K562 (cell line): ENCODE measurements around the gene RAB3GAP2. TPM values are rescaled to one million over a fixed set of nuclear protein-coding genes. Genes with fewer than 3 reads are reported as not detected.

Source experiments
- ATAC-seq: fragments of 200-7000 bp; cut with Tn5 transposase; 3 replicates; pipeline ENCODE4 v1.9.1; 2020; ENCODE audit warnings: moderate library complexity
- BruUV-seq: library from RNA; stranded (reverse); fragments of 400-500 nt; replicated peaks from 2 replicates; lab custom pipeline; 2021; lab: Mats Ljungman, UMichigan
- CTCF ChIA-PET: fragments of 300-600 bp; formaldehyde crosslinking; extraction: SDS; loops from one replicate; lab custom pipeline; 2021; ENCODE audit warnings: low intra/inter-chr PET ratio; lab: Yijun Ruan, JAX
- POLR2A ChIA-PET: fragments of 300-600, 350-650 bp; sonication (Branson Sonifier 250); formaldehyde crosslinking; extraction: SDS; loops from one replicate; lab custom pipeline; 2021; ENCODE audit warnings: antibody characterized with exemption, inconsistent platforms; lab: Yijun Ruan, JAX
- DNase-seq, 4 experiments: peaks; one replicate each; pipeline versions ENCODE4 v3.0.0 to v3.0.0-alpha.2; 2011 to 2018; ENCODE audit warnings: low spot score in 3 of 4, mixed read lengths in 3 of 4; ENCODE audit errors: extremely low read depth in 1 of 4
- FAIRE-seq: peaks from 2 replicates; lab custom pipeline; 2011; peaks lifted over from hg19 to GRCh38; lab: Jason Lieb, UNC
- H2AFZ ChIP-seq: 2 replicates; pipeline ENCODE4 v1.6.0; 2011; ENCODE audit warnings: low read depth, low read length, control low read depth, inconsistent platforms
- H3K27ac ChIP-seq: fragments of 200-600 bp; 3 replicates; pipeline ENCODE4 v1.8.0; 2011; ENCODE audit warnings: low read depth, mild to moderate bottlenecking, control low read depth, inconsistent platforms, low read length, moderate library complexity, mixed read lengths; ENCODE audit errors: extremely low read depth
- H3K27me3 ChIP-seq, 2 experiments: fragments of 300-600 bp in 1 of 2; 2 replicates in 1 of 2; 3 replicates in 1 of 2; pipeline versions ENCODE4 v1.6.0 to v1.8.0; 2011; ENCODE audit warnings: inconsistent platforms in 2 of 2, low read length in 2 of 2, mild to moderate bottlenecking in 1 of 2, mixed read lengths in 1 of 2, moderate library complexity in 1 of 2; ENCODE audit not compliant: control insufficient read depth in 2 of 2, insufficient read depth in 2 of 2
- H3K36me3 ChIP-seq: fragments of 300-600 bp; 3 replicates; pipeline ENCODE4 v1.8.0; 2011; ENCODE audit warnings: mild to moderate bottlenecking, low read length, inconsistent platforms; ENCODE audit not compliant: control insufficient read depth, insufficient read depth
- H3K4me1 ChIP-seq, 2 experiments: fragments of 200-600 bp in 1 of 2; replicated peaks in 1 of 2; 2 replicates in 1 of 2; 3 replicates in 1 of 2; pipeline versions ENCODE4 v1.5.1 to v1.8.0; 2011; ENCODE audit warnings: inconsistent platforms in 2 of 2, low read length in 2 of 2, mild to moderate bottlenecking in 1 of 2, mixed read lengths in 1 of 2, moderate library complexity in 1 of 2; ENCODE audit not compliant: control insufficient read depth in 2 of 2, insufficient read depth in 2 of 2
- H3K4me2 ChIP-seq: 2 replicates; pipeline ENCODE4 v1.6.1; 2011; ENCODE audit warnings: low read length, control low read depth, inconsistent platforms, mixed read lengths; ENCODE audit not compliant: insufficient read depth
- H3K4me3 ChIP-seq: fragments of 200-600 bp; sonication (generic), shearing (Covaris generic); 2 replicates; pipeline ENCODE4 v1.5.1; 2016; ENCODE audit warnings: control low read depth, inconsistent platforms
- H3K79me2 ChIP-seq: fragments of 200-600 bp; 3 replicates; pipeline ENCODE4 v1.8.0; 2011; ENCODE audit warnings: low read length, inconsistent platforms; ENCODE audit not compliant: control insufficient read depth, insufficient read depth
- H3K9ac ChIP-seq, 2 experiments: 2 replicates each; pipeline versions ENCODE4 v1.6.0 to v1.6.1; 2011; ENCODE audit warnings: low read depth in 2 of 2, low read length in 2 of 2, control low read depth in 1 of 2, inconsistent platforms in 1 of 2, mild to moderate bottlenecking in 1 of 2, mixed read lengths in 1 of 2; ENCODE audit not compliant: insufficient read depth in 1 of 2
- H3K9me1 ChIP-seq: one replicate; pipeline ENCODE4 v1.6.0; 2011; ENCODE audit warnings: inconsistent platforms, mild to moderate bottlenecking, low read length, moderate library complexity; ENCODE audit not compliant: control insufficient read depth, insufficient read depth
- H3K9me3 ChIP-seq: replicated peaks from 2 replicates; pipeline ENCODE4 v1.5.1; 2011; ENCODE audit warnings: low read depth, low read length, inconsistent platforms; ENCODE audit not compliant: control insufficient read depth, insufficient read depth
- H4K20me1 ChIP-seq: replicated peaks from 2 replicates; pipeline ENCODE4 v1.6.1; 2011; ENCODE audit warnings: low read length, inconsistent platforms, mixed read lengths; ENCODE audit not compliant: control insufficient read depth, insufficient read depth
- BACH1 ChIP-seq: fragments of 200-800 bp; sonication (Bioruptor generic); IDR thresholded peaks from 2 replicates; pipeline ENCODE4 v1.6.1; 2016; ENCODE audit warnings: missing genetic modification characterization, missing compliant biosample characterization
- MIER1 ChIP-seq: fragments of 450-650 bp; IDR thresholded peaks from 2 replicates; pipeline ENCODE4 v1.6.1; 2016; ENCODE audit warnings: antibody characterized with exemption, mild to moderate bottlenecking, low read depth
- TFAP4 ChIP-seq: sonication (generic); formaldehyde crosslinking; IDR thresholded peaks from 2 replicates; pipeline ENCODE4 v1.8.0; 2022; ENCODE audit warnings: missing genetic modification reagents, mild to moderate bottlenecking, moderate library complexity, borderline replicate concordance
- ZBTB33 ChIP-seq: sonication (generic); formaldehyde crosslinking; IDR thresholded peaks from 2 replicates; pipeline ENCODE4 v1.8.1; 2023; ENCODE audit warnings: mild to moderate bottlenecking, missing genetic modification reagents
- ZBTB5 ChIP-seq: fragments of 450-650 bp; IDR thresholded peaks from 2 replicates; pipeline ENCODE4 v1.6.1; 2017; ENCODE audit warnings: antibody characterized with exemption
- ZMIZ1 ChIP-seq, 2 experiments: fragments of 150-350 bp in 1 of 2; IDR thresholded peaks; 2 replicates each; pipeline ENCODE4 v1.6.1; 2012 to 2016; ENCODE audit warnings: low read depth in 2 of 2, low read length in 2 of 2, mild to moderate bottlenecking in 1 of 2, moderate library complexity in 1 of 2
- ZNF224 ChIP-seq: sonication (generic); formaldehyde crosslinking; IDR thresholded peaks from 2 replicates; pipeline ENCODE4 v1.8.0; 2022; ENCODE audit warnings: mild to moderate bottlenecking, missing genetic modification reagents
- ZNF277 ChIP-seq: fragments of 250-450 bp; sonication (Bioruptor Pico); IDR thresholded peaks from 2 replicates; pipeline ENCODE4 v1.8.0; 2022; ENCODE audit warnings: inconsistent platforms, mild to moderate bottlenecking, moderate library complexity, borderline replicate concordance
- ZNF436 ChIP-seq: fragments of 250-450, 450-650 bp; sonication (Bioruptor Pico); formaldehyde crosslinking; IDR thresholded peaks from 2 replicates; pipeline ENCODE4 v1.7.0; 2020; ENCODE audit warnings: mild to moderate bottlenecking
- ZNF561 ChIP-seq: fragments of 450-650 bp; formaldehyde crosslinking; conservative IDR thresholded peaks from 2 replicates; pipeline ENCODE4 v1.4.0; 2020; ENCODE audit warnings: mild to moderate bottlenecking, moderate library complexity
- WGBS: fragments of 100-300 bp; shearing (Covaris generic); methylation state at CpG from one replicate; pipeline ENCODE4 v1.1.6; 2016; ENCODE audit warnings: low coverage, mixed read lengths; ENCODE audit not compliant: insufficient coverage; ENCODE audit errors: missing lambda C conversion rate; 5-methylcytosine and 5-hydroxymethylcytosine counted together
- in situ Hi-C: fragments of 300-500 bp; cut with MboI; formaldehyde crosslinking; loops from 4 replicates; pipeline ENCODE4 v1.15.0; 2018; ENCODE audit warnings: inconsistent platforms, mixed read lengths
- intact Hi-C: fragments of 100-400 bp; cut with micrococcal nuclease; formaldehyde crosslinking; loops from 2 replicates; pipeline ENCODE4 v1.14.2; 2022
- polyA plus RNA-seq, 8 experiments: library from polyadenylated mRNA; depleted of rRNA in 4 of 8; stranded (reverse) in 5 of 8; unstranded in 3 of 8; fragments of >200 nt; fragmentation: Nextera tagmentation in 2 of 8; fragmentation: Illumina TruSeq in 1 of 8; extraction: Ambion mirVana in 2 of 8; extraction: Trizol in 1 of 8; gene quantifications; 2 replicates each; pipeline versions ENCODE4 v1.2.1 to v1.2.3, GENCODE V29; 2011 to 2014; ENCODE audit warnings: inconsistent platforms in 1 of 8, missing spikeins in 1 of 8
- total RNA-seq, 7 experiments: library from RNA; depleted of rRNA in 6 of 7; stranded (reverse); fragments of >200 nt in 6 of 7; fragmentation: Illumina TruSeq in 2 of 7; extraction: Trizol in 2 of 7; gene quantifications; 2 replicates each; pipeline versions ENCODE4 v1.2.1 to v1.2.3, GENCODE V29; 2011 to 2021; ENCODE audit warnings: low replicate concordance in 1 of 7

The RAB3GAP2 gene
- total and polyA plus RNA-seq, 9 of the 15 experiments (the other 6 are each of a cell fraction or from before 2014, with no cell fraction given), result 14.1 to 69.1 (median 32.2) TPM

GRCh38 chr1:220224611-220225124, 47.6 kb downstream of the RAB3GAP2 start:
- H3K9ac ChIP-seq, result no peak overlapping the region
- FAIRE-seq (no peak), ATAC-seq (no peak), DNase-seq (no peak)
- no TSS peak for BruUV-seq
- H3K4me3 ChIP-seq, result no peak overlapping the region
- H3K79me2 ChIP-seq, result peaks cover 13% of the 10 kb centered on the region; the same call in 2 of the 3 replicates
- H4K20me1 ChIP-seq, result no peaks in the 10 kb centered on the region
- intact Hi-C loops (no loop called here), in situ Hi-C loops (no loop called here)
- H3K9me1 ChIP-seq, result no peaks in the 10 kb centered on the region
- no peak overlapping the region for H2AFZ ChIP-seq
- 100% methylated on average over 1 of the region's 1 CpG for WGBS
- peaks cover 19% of the 10 kb centered on the region; the same call in 2 of the 3 replicates for H3K36me3 ChIP-seq
- POLR2A ChIA-PET, result interaction anchor here (0.5 to 1.1 kb wide), 3 partner anchors 11 to 19 kb away, joined by 3 read pairs; no protein-coding TSS in a partner anchor
- no peaks in the 10 kb centered on the region; a peak in 1 of 5 replicates for H3K4me1 ChIP-seq
- H3K4me2 ChIP-seq, result no peak overlapping the region
- H3K27ac ChIP-seq, result no peak overlapping the region
- no peaks in the 10 kb centered on the region for H3K9me3 ChIP-seq
- CTCF ChIA-PET, result interaction anchor here (0.7 kb wide), 1 partner anchor 69 kb away, joined by 3 read pairs; no protein-coding TSS in a partner anchor
- TF ChIP-seq MIER1, result no peak
- no peak for TF ChIP-seq ZMIZ1 (IDR thresholded peaks at IDR 0.05; ENCODE audit: low read depth in 2 of 2, low read length in 2 of 2)
- TF ChIP-seq ZBTB33 (CRISPR knock-in tag), result no peak
- TF ChIP-seq ZNF277 (CRISPR knock-in tag), result no peak
- no peak for TF ChIP-seq ZBTB5
- TF ChIP-seq ZNF561, result no peak
- TF ChIP-seq TFAP4, result no peak
- no peak for TF ChIP-seq BACH1 (tag)
- TF ChIP-seq ZNF436 (CRISPR knock-in tag), result no peak
- no peak for TF ChIP-seq ZNF224 (CRISPR knock-in tag)
- H3K27me3 ChIP-seq, result no peaks in the 10 kb centered on the region
